ENCODE results near the gene KRTDAP. TPM values are rescaled to one million over a fixed set of nuclear protein-coding genes. Genes with fewer than 3 reads are reported as not detected.

Gene KRTDAP
- polyA plus RNA-seq, 1 of the 3 experiments (the other 2 are of a cell fraction): not detected

- TF ChIP-seq USF2 (IDR thresholded peaks at IDR 0.05; ENCODE audit: borderline replicate concordance, low read depth, low read length): no peak
- TF ChIP-seq SIN3A (IDR thresholded peaks at IDR 0.05; ENCODE audit: borderline replicate concordance, low read depth, low read length): no peak
- no peak for TF ChIP-seq RCOR1 (IDR thresholded peaks at IDR 0.05; ENCODE audit: low read length)
- no peak for TF ChIP-seq MXI1 (IDR thresholded peaks at IDR 0.05; ENCODE audit: low read depth, low read length)
- TF ChIP-seq FOXJ3 (CRISPR knock-in tag; IDR thresholded peaks at IDR 0.05): no peak
- no peak for TF ChIP-seq GABPA (IDR thresholded peaks at IDR 0.05; ENCODE audit: low read depth)
- TF ChIP-seq NFIC (IDR thresholded peaks at IDR 0.05; ENCODE audit: borderline replicate concordance): no peak
- no peak for TF ChIP-seq ZBTB33 (IDR thresholded peaks at IDR 0.05; ENCODE audit: borderline replicate concordance, low read depth)
- no peak for TF ChIP-seq NRF1 (IDR thresholded peaks at IDR 0.05; ENCODE audit: low read depth, low read length)
- no peak for TF ChIP-seq RAD21 (IDR thresholded peaks at IDR 0.05; ENCODE audit: low read length)
- no peak for TF ChIP-seq RXRA (IDR thresholded peaks at IDR 0.05; ENCODE audit: borderline replicate concordance, low read depth)
- TF ChIP-seq POLR2AphosphoS5 (IDR thresholded peaks at IDR 0.05; ENCODE audit: low read depth, low read length): no peak
- TF ChIP-seq TCF12 (IDR thresholded peaks at IDR 0.05): no peak
- no peak for TF ChIP-seq EP300 (IDR thresholded peaks at IDR 0.05; ENCODE audit: borderline replicate concordance in 1 of 2, low read depth in 1 of 2, low read length in 1 of 2)
Measured at GRCh38 chr19:35502751-35503150, 12.5 kb upstream of the KRTDAP start (continued).

- H3K4me1 ChIP-seq (ENCODE audit: control insufficient read depth in 1 of 2, insufficient read depth in 2 of 2, low read depth in 1 of 2, low read length in 1 of 2): no peaks in the 10 kb centered on the region
- TF ChIP-seq SIN3A (IDR thresholded peaks at IDR 0.05; ENCODE audit: borderline replicate concordance, low read depth, low read length) (no peak), EP300 (IDR thresholded peaks at IDR 0.05; ENCODE audit: borderline replicate concordance in 1 of 2, low read depth in 1 of 2, low read length in 1 of 2) (no peak), PBX3 (IDR thresholded peaks at IDR 0.05) (no peak), USF2 (IDR thresholded peaks at IDR 0.05; ENCODE audit: borderline replicate concordance, low read depth, low read length) (no peak), SMC3 (IDR thresholded peaks at IDR 0.05; ENCODE audit: low read depth, low read length) (no peak), ZBTB33 (IDR thresholded peaks at IDR 0.05; ENCODE audit: borderline replicate concordance, low read depth) (no peak), FOXJ3 (CRISPR knock-in tag; IDR thresholded peaks at IDR 0.05) (no peak), USF1 (IDR thresholded peaks at IDR 0.05; ENCODE audit: borderline replicate concordance, low read depth) (no peak)
- DNase-seq: no peak
- no peaks in the 10 kb centered on the region for H3K9me2 ChIP-seq
- WGBS (ENCODE audit: low lambda C conversion rate): 26% methylated on average over 12 of the region's 15 CpGs
- H2AFZ ChIP-seq (ENCODE audit: low read depth): no peak overlapping the region
- CTCF ChIA-PET: interaction anchor here (1.0 to 1.9 kb wide), 4 partner anchors 9 to 152 kb away, joined by 3 to 12 read pairs (median 8); no protein-coding TSS in a partner anchor
- no peak overlapping the region for H3K9ac ChIP-seq
- no peaks in the 10 kb centered on the region for H4K20me1 ChIP-seq (ENCODE audit: insufficient read depth)
- no peaks in the 10 kb centered on the region for H3F3A ChIP-seq (replicated peaks; ENCODE audit: insufficient read depth)
- no peaks in the 10 kb centered on the region for H3K36me3 ChIP-seq (replicated peaks in 1 of 2; ENCODE audit: control insufficient read depth in 1 of 2, insufficient read depth in 2 of 2, low read length in 1 of 2)
- POLR2A ChIA-PET: no interaction called here
- H3K4me3 ChIP-seq (ENCODE audit: low read depth in 2 of 2, low read length in 1 of 2): no peak overlapping the region
- H3K9me3 ChIP-seq: no peaks in the 10 kb centered on the region
- H3K27ac ChIP-seq (ENCODE audit: low read depth in 2 of 2, low read length in 1 of 2): no peak overlapping the region
- no peaks in the 10 kb centered on the region for H3K79me2 ChIP-seq (ENCODE audit: insufficient read depth)
- H3K27me3 ChIP-seq (ENCODE audit: insufficient read depth): peaks cover 97% of the 10 kb centered on the region
- H3K4me2 ChIP-seq: no peak overlapping the region
Measured at GRCh38 chr19:35501684-35502083, 11.4 kb upstream of the KRTDAP start.

Measured in SK-N-SH (cell line).